ENCODE data around the gene ZC3H4. TPM values are rescaled to one million over a fixed set of nuclear protein-coding genes. Genes with fewer than 3 reads are reported as not detected.
"Not testable (repeated sequence)": the region's sequence is repeated elsewhere in the genome, so short reads cannot be mapped to it uniquely, and the experiment has no call there.

ZC3H4 gene
- polyA plus RNA-seq, 1 donor from 2014 or later = 3.5 TPM

DNA sequence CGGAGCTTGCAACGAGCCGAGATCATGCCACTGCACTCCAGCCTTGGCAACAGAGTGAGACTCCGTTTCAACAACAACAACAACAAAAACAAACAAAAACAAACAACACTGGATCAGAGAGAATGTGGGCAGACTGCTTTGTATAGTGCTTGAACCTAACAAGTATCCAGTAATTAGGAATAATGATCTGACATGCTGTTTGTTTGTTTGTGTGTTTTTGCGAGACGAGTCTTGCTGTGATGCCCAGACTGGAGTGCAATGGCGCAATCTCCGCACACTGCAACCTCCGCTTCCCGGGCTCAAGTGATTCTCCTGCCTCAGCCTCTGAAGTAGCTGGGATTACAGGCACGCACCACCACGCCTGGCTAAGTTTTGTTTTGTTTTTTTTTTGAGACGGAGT is 31.1 kb upstream of the ZC3H4 start:
- Mint-ChIP-seq H3K27me3 (no peaks in the 10 kb centered on the region), H3K4me1 (peaks cover 11 to 15% (median 13%) of the 10 kb centered on the region in 3 donors), H3K36me3 (peaks cover 9% of the 10 kb centered on the region), H3K4me3 (no peak overlapping the region), H3K27ac (no peak overlapping the region), H3K9me3 (no peaks in the 10 kb centered on the region)

DNA sequence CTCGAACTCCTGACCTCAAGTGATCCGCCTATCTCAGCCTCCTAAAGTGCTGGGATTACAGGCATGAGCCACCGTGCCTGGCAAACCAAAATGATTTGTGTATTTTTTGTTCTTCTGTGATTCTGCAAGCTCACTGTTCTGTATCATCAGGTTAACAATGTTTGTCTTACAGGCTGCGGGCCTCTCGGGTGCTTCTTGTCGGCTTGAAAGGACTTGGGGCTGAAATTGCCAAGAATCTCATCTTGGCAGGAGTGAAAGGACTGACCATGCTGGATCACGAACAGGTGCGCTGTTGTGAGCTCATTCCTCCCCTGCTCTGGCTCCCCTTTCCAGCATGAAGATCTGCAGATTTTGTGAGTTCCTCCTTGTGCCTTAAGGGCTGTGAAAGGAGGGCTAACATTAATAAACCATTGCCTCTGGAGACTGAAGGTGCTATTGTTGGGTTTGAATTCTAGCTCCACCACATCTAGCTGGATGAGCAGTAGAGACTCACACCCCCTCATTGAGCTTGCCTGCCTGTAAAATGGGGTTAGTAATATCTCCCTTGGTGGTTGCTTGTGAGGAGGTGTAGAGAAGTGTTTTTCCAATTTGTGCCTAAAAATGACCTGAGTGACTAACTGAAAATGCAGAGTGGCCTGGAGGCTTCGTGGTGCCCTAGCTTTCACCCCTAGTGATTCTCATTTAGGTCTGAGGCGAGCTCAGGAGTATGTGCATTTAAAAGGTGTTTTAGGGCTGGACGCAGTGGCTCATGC is 29.9 kb upstream of the ZC3H4 start:
- Mint-ChIP-seq H3K4me1 (peaks cover 12 to 15% (median 13%) of the 10 kb centered on the region in 3 donors), H3K27me3 (no peaks in the 10 kb centered on the region), H3K27ac (peak overlapping the region in 1 of 3 donors; percentile 71), H3K36me3 (peaks cover 9% of the 10 kb centered on the region), H3K4me3 (no peak overlapping the region), H3K9me3 (no peaks in the 10 kb centered on the region)

DNA sequence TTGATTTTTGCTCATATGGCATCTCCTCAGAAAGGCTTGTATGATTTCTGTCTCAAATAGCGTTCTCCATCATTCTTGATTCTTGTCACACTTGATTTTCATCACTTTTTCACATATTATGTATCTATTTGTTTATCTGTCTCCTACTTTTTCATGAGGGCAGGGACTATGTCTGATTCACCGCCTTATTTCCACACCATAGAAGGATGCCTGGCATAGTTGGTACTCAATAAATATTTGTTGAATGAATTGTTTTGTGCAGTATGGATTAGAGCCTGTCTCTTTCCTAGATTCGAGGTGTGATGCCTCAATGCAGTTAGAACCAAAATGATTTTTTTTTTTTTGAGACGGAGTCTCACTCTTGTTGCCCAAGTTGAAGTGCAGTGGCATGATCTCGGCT is 29.2 kb upstream of the ZC3H4 start:
- H3K36me3 Mint-ChIP-seq = peaks cover 7% of the 10 kb centered on the region
- H3K27me3 Mint-ChIP-seq = no peaks in the 10 kb centered on the region
- no peak overlapping the region for H3K27ac Mint-ChIP-seq

DNA sequence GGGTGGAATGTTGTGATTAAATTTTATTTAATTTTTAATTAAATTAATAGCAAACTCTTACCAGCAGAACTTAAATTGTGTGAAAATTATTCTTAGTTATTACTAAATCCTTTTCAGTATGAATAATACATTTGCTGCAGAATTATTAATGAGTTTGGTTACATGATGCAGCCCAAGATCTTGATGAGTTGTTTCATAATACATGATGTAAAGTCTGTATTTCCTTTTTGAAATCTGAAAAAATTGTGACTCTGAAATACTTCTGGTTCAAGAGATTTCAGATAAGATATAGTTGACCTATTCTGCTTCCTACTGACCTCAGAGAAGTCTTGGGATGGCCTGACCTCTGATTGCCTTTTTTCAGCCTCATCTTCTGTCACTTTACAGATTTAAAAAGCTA is 28.1 kb upstream of the ZC3H4 start:
- H3K27ac Mint-ChIP-seq = peak overlapping the region in 1 of 3 donors; percentile 69

More for the DNA sequence above, 29.2 kb upstream of the ZC3H4 start:
- Mint-ChIP-seq H3K4me1 (peaks cover 10 to 18% (median 10%) of the 10 kb centered on the region in 3 donors), H3K9me3 (no peaks in the 10 kb centered on the region), H3K4me3 (no peak overlapping the region)

DNA sequence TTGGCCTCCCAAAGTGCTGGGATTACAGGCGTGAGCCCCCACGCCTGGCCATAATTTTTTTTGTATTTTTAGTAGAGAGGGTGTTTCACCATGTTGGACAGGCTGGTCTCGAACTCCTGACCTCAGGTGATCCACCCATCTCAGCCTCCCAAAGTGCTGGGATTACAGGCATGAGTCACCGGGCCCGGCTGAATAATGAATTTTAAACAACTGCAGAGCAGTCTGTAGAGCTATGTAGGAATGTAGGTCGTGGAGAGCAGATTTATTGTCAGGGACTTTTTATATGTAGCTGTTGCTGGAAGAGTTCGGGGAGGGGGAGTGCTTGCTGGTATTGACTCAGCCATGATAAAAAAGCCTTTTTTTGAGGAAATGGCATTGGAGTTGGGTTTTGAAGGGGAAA is 27.7 kb upstream of the ZC3H4 start:
- H3K27me3 Mint-ChIP-seq, H3K4me3 Mint-ChIP-seq, H3K36me3 Mint-ChIP-seq, H3K9me3 Mint-ChIP-seq: not testable (repeated sequence)
- Mint-ChIP-seq H3K4me1 (peaks cover 8 to 13% (median 10%) of the 10 kb centered on the region in 3 donors), H3K27ac (peak overlapping the region in 1 of 3 donors; percentile 69)

More for the DNA sequence above, 28.1 kb upstream of the ZC3H4 start:
- H3K9me3 Mint-ChIP-seq = no peaks in the 10 kb centered on the region
- peaks cover 7% of the 10 kb centered on the region for H3K36me3 Mint-ChIP-seq
- H3K4me3 Mint-ChIP-seq = no peak overlapping the region
- H3K4me1 Mint-ChIP-seq = peaks cover 8 to 14% (median 10%) of the 10 kb centered on the region in 3 donors
- no peaks in the 10 kb centered on the region for H3K27me3 Mint-ChIP-seq

DNA sequence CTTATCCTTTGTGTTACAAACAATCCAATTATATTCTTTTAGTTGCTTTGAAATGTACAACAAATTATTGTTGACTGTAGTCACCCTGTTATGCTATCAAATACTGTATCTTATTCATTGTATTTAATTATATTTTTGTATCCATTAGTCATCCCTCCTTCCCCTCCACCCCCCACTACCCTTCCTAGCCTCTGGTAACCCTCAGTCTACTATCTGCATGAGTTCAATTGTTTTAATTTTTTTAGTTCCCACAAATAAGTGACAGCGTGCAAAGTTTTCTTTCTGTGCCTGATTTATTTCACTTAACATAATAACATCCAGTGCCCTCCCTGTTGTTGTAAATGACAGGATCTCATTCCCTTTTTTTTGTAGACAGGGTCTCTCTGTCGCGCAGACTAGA is 21.6 kb upstream of the ZC3H4 start:
- H3K4me1 Mint-ChIP-seq = peaks cover 25 to 45% (median 32%) of the 10 kb centered on the region in 3 donors
- H3K36me3 Mint-ChIP-seq = no peaks in the 10 kb centered on the region
- H3K27ac Mint-ChIP-seq = peak overlapping the region in 1 of 3 donors; percentile 9
- H3K4me3 Mint-ChIP-seq = peak overlapping the region in 1 of 4 donors; percentile 32
- no peaks in the 10 kb centered on the region for H3K27me3 Mint-ChIP-seq
- no peaks in the 10 kb centered on the region for H3K9me3 Mint-ChIP-seq

DNA sequence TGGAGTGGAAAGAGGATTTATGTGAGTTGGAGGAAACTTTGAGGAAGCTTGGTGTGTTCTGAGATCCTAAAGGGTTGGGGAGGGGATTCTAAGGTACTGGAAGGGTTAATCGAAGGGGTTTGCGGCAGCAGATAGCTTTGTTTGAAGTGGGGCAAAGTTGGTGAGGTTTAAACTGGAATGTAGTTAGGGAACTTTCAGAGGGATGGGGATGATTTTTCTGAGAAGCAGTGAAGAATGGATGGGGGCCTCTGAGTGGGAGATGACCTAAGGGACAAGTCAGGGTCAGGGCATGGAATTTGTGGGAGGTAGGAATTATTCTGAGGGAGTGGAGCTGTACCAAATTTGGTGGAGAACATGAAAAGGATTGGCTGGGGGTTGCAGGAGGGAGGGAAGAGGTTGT is 21.0 kb upstream of the ZC3H4 start:
- H3K9me3 Mint-ChIP-seq = no peaks in the 10 kb centered on the region
- H3K4me1 Mint-ChIP-seq = peaks cover 25 to 46% (median 32%) of the 10 kb centered on the region in 3 donors
- H3K4me3 Mint-ChIP-seq = no peak overlapping the region
- no peaks in the 10 kb centered on the region for H3K27me3 Mint-ChIP-seq
- H3K27ac Mint-ChIP-seq = peak overlapping the region in 2 of 3 donors; percentile 9 to 89
- no peaks in the 10 kb centered on the region for H3K36me3 Mint-ChIP-seq

DNA sequence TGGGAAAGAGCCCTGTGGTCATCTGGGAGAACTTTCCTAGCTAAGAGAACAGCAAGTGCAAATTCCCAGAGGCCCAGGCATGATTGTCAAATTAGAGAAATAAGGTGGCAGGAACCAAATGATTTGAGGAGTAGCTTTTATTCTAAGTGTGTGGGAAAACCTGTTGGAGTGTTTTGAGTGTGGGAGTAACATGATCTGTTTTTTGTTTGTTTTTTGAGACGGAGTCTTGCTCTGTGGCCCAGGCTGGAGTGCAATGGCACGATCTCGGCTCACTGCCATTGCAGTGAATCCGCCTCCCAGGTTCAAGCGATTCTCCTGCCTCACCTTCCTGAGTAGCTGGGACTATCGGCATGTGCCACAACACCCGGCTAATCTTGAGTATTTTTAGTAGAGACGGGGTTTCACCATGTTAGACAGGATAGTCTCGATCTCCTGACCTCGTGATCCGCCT is 19.5 kb upstream of the ZC3H4 start:
- Mint-ChIP-seq H3K9me3 (no peaks in the 10 kb centered on the region), H3K4me3 (peak overlapping the region in 3 of 4 donors; percentile 49 to 98 (median 57)), H3K36me3 (no peaks in the 10 kb centered on the region), H3K4me1 (peaks cover 25 to 39% (median 33%) of the 10 kb centered on the region in 3 donors), H3K27me3 (no peaks in the 10 kb centered on the region), H3K27ac (peak overlapping the region in 2 of 3 donors; percentile 53 to 80)

DNA sequence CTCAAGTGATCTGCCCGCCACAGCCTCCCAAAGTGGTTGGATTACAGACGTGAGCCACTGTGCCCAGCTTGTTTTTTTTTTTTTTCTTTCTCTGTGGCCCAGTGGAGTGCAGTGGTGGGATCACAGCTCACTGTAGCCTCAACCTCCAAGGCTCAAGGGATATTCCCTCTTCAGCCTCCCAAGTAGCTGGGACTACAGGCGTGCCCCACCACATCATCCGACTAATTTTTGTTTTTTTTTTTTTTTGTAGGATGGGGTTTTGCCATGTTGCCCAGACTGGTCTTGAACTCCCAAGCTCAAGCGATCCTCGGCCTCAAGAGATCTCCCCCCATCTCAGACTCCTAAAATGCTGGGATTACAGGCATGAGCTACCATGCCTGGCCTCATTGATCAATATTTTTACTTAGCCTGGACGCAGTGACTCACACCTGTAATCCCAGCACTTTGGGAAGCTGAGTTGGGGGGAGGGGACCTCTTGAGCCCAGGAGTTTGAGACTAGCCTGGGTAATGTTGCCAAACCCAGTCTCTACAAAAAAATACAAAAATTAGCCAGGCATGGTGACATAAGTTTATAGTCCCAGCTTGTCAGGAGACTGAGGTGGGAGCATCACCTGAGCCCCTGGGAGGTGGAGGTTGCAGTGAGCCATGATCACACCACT is 18.7 kb upstream of the ZC3H4 start:
- no peaks in the 10 kb centered on the region for H3K36me3 Mint-ChIP-seq
- peaks cover 25 to 39% (median 33%) of the 10 kb centered on the region in 3 donors for H3K4me1 Mint-ChIP-seq
- H3K9me3 Mint-ChIP-seq = no peaks in the 10 kb centered on the region
- H3K27ac Mint-ChIP-seq = peak overlapping the region in 2 of 3 donors; percentile 53 to 62
- peak overlapping the region; percentile 98 to 100 (median 98) for H3K4me3 Mint-ChIP-seq
- no peaks in the 10 kb centered on the region for H3K27me3 Mint-ChIP-seq

DNA sequence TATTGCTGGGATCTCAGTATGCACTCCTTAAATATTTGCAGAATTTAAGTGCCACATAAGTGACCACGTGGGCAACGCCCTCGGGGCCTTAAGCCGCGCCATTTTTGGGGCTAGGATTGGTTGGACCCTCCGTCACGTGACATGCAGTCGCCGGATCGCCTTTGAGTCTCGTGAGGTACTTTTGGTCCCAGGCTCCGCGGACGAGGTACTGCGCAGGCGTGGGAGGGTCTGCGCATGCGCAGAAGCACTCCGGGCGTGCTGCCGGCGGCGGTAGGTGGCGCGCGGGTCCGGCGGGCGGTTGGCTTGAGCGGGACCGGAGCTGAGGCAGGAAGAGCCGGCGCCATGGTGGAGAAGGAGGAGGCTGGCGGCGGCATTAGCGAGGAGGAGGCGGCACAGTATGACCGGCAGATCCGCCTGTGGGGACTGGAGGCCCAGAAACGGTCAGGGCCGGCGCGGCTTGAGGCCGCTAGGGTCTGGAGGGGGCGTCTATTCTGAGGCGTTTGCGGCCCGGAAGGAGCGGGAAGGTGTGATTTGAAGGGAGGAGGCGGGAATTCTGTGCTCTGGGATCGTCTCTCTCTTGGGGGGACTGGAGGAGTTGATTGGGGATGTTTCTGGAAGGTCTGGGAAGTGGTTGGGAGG is 17.1 kb upstream of the ZC3H4 start, which contains the start of gene SAE1:
Gene SAE1 (plus strand): TSS at position 247 of the 639 bp plus-strand sequence. CDS start 96 bp downstream, at position 343.
- Mint-ChIP-seq H3K27me3 (no peaks in the 10 kb centered on the region), H3K9me3 (no peaks in the 10 kb centered on the region), H3K36me3 (no peaks in the 10 kb centered on the region), H3K4me3 (peak within 1 kb of the TSS; percentile 98 to 100 (median 98)), H3K27ac (peak within 1 kb of the TSS; percentile 99), H3K4me1 (peaks cover 25 to 39% (median 33%) of the 10 kb centered on the region in 3 donors)

DNA sequence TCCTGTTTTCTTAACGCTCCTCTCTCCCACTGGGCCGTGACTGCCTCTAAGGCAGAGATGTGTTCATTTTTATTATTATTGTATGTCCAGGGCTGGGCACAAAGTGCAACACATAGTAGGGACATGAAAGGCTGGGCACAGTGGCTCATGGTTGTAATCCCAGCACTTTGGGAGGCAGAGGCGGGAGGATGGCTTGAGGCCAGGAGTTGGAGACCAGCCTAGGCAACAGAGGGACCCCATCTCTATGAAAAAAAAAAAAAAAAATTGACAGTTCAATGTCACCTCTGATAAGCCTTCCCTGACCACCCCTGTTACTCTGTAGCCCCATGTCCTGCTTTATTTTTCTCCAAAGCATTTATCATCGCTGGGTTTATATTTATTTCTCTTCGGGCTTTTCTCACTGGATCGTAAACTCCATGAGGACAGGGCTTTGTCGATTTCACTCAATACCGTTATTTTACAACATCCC is 16.6 kb upstream of the ZC3H4 start:
- H3K9me3 Mint-ChIP-seq = no peaks in the 10 kb centered on the region
- no peaks in the 10 kb centered on the region for H3K36me3 Mint-ChIP-seq

DNA sequence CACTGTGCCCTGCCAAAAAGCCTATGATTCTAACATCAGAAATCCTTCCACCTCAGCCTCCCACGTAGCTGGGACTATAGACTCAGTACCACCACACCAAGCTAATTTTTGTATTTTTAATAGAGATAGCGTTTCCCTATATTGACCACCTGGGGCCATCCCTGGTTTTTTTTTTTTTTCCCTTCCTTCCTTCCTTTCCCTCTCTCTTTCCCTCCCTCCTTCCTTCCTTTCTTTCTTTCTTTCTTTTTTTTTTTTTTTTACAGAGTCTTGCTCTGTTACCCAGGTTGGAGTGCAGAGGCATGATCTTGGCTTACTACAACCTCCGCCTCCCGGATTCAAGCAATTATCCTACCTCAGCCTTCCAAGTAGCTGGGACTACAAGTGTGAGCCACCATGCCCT is 16.0 kb upstream of the ZC3H4 start:
- peak overlapping the region in 2 of 4 donors; percentile 9 to 98 for H3K4me3 Mint-ChIP-seq
- no peaks in the 10 kb centered on the region for H3K36me3 Mint-ChIP-seq
- no peaks in the 10 kb centered on the region for H3K9me3 Mint-ChIP-seq
- H3K27me3 Mint-ChIP-seq = no peaks in the 10 kb centered on the region
- H3K27ac Mint-ChIP-seq = peak overlapping the region in 2 of 3 donors; percentile 16 to 50
- H3K4me1 Mint-ChIP-seq = peaks cover 21 to 35% (median 34%) of the 10 kb centered on the region in 3 donors

More for the DNA sequence above, 16.6 kb upstream of the ZC3H4 start:
- Mint-ChIP-seq H3K27ac (peak overlapping the region; percentile 99), H3K27me3 (no peaks in the 10 kb centered on the region), H3K4me3 (peak overlapping the region; percentile 98 to 100 (median 98)), H3K4me1 (peaks cover 22 to 40% (median 35%) of the 10 kb centered on the region in 3 donors)

DNA sequence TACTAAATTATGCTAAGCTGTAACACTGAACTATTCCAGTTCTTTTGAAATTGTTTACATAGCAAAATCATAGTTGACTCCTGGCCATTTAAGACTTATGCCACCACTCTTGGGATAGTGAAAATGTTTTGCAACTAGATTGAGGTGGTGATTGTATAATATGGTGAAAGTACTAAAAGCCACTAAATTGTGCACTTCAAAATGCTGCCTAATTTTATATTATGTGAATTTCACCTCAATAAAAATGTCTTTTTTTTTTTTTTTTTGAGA is 12.0 kb upstream of the ZC3H4 start:
- Mint-ChIP-seq H3K27me3 (no peaks in the 10 kb centered on the region), H3K36me3 (no peaks in the 10 kb centered on the region), H3K4me1 (peaks cover 5 to 9% (median 9%) of the 10 kb centered on the region in 3 donors), H3K4me3 (peak overlapping the region in 1 of 4 donors; percentile 79), H3K27ac (peak overlapping the region in 1 of 3 donors; percentile 80), H3K9me3 (no peaks in the 10 kb centered on the region)

DNA sequence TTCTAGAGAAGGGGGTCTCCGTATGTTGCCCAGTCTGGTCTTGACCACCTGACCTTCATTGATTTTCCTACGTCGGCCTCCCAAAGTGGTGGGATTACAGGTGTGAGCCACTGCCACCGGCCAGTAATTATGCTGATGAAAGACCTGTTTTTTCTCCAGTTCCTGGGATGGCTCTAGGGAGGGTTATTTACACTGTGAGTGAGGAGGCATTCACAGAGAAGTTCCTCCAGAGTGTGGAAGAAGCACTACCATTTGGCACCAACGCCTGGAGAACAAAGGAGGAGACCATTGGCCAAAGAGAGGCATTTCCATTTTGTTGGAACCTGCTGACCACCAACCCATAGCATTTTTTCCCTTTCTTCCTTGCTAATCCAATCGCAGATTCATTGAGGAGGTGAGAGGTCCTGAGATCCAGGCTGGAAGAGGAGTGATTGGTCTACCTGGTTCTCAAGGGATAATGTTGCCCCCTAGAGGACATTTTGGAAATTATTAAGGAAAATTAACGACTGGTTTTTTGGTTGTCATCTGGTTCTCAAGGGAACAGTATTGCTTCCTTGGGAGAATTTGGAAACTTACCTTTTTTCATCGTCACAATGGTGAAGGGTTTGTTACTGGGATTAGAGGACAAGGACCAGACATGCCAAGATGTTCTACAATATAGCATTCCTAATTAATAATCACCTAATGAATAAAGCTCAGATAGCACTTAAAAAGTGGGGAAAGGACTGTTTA is 11.5 kb upstream of the ZC3H4 start:
- peak overlapping the region in 1 of 4 donors; percentile 79 for H3K4me3 Mint-ChIP-seq
- peak overlapping the region in 1 of 3 donors; percentile 80 for H3K27ac Mint-ChIP-seq
- no peaks in the 10 kb centered on the region for H3K27me3 Mint-ChIP-seq

More for the DNA sequence above, 11.5 kb upstream of the ZC3H4 start:
- no peaks in the 10 kb centered on the region for H3K36me3 Mint-ChIP-seq
- H3K4me1 Mint-ChIP-seq = peaks cover 1 to 5% (median 4%) of the 10 kb centered on the region in 3 donors
- H3K9me3 Mint-ChIP-seq = no peaks in the 10 kb centered on the region
